Measurements from ENCODE around the gene DRAM1.

DNA sequence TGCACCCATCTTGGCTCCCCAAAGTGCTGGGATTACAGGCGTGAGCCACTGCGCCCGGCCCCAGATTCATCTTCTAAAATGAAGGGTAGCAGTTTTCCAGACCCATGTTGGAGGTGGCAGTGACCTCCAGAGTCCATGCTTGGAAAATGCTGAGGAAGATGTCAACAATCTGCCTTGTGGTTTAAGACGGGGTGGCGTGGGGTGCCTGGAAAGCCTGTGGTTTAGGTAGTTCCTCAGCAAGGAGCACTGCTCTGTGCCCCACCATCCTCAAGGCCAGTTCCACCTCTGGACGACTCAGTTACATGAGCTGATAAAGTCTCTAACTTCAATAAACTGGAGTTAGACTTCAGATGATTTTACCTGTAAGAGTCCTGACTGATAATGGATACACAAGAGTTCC lies 48.6 kb downstream of the DRAM1 start:
- TF ChIP-seq CTCF (IDR thresholded peaks at IDR 0.05) (no peak), ELF4 (CRISPR knock-in tag; IDR thresholded peaks at IDR 0.05; ENCODE audit: low read depth) (no peak), FOXK1 (CRISPR knock-in tag; IDR thresholded peaks at IDR 0.05) (no peak), TCF7 (CRISPR knock-in tag; IDR thresholded peaks at IDR 0.05; ENCODE audit: low read depth) (no peak)

All from WTC11 (cell line).